Neural progenitor cell (in vitro differentiated cells): ENCODE data around the gene BATF2. TPM values are rescaled to one million over a fixed set of nuclear protein-coding genes. Genes with fewer than 3 reads are reported as not detected.

Experiments used
- DNase-seq: peaks from one replicate; pipeline ENCODE4 v3.0.0-alpha.2; 2016; ENCODE audit warnings: low spot score
- H2AFZ ChIP-seq: fragments of 200-600 bp; sonication (generic); replicated peaks from 2 replicates; pipeline ENCODE4 v1.6.1; 2016; ENCODE audit warnings: antibody characterized with exemption
- H3F3A ChIP-seq: fragments of 200-600 bp; sonication (generic); 2 replicates; pipeline ENCODE4 v1.6.1; 2016; ENCODE audit warnings: antibody characterized with exemption, low read depth
- H3K27ac ChIP-seq: fragments of 200-600 bp; sonication (generic); 2 replicates; pipeline ENCODE4 v1.5.1; 2016; ENCODE audit warnings: mild to moderate bottlenecking
- H3K27me3 ChIP-seq: fragments of 200-600 bp; sonication (generic); 2 replicates; pipeline ENCODE4 v1.6.1; 2016; ENCODE audit warnings: mild to moderate bottlenecking, moderate library complexity
- H3K36me3 ChIP-seq: fragments of 200-600 bp; sonication (generic); 2 replicates; pipeline ENCODE4 v1.5.1; 2016
- H3K4me1 ChIP-seq: fragments of 200-600 bp; sonication (generic); 2 replicates; pipeline ENCODE4 v1.6.1; 2016; ENCODE audit warnings: mixed run types
- H3K4me2 ChIP-seq: fragments of 200-600 bp; sonication (generic); 2 replicates; pipeline ENCODE4 v1.6.1; 2016
- H3K4me3 ChIP-seq: fragments of 200-600 bp; sonication (generic); 2 replicates; pipeline ENCODE4 v1.5.1; 2016
- H3K79me2 ChIP-seq: fragments of 200-600 bp; sonication (generic); 2 replicates; pipeline ENCODE4 v1.6.1; 2016; ENCODE audit warnings: low read depth
- H3K9ac ChIP-seq: fragments of 200-600 bp; sonication (generic); 2 replicates; pipeline ENCODE4 v1.6.1; 2016
- H3K9me3 ChIP-seq: fragments of 200-600 bp; sonication (generic); 2 replicates; pipeline ENCODE4 v1.5.1; 2016; ENCODE audit warnings: low read depth
- H4K20me1 ChIP-seq: fragments of 200-600 bp; sonication (generic); 2 replicates; pipeline ENCODE4 v1.6.1; 2016; ENCODE audit warnings: low read depth
- H3K27ac Mint-ChIP-seq: 3 replicates; pipeline ENCODE4 v1.8.0; 2021; ENCODE audit warnings: mixed read lengths
- H3K27me3 Mint-ChIP-seq: 2 replicates; pipeline ENCODE4 v1.8.0; 2022; ENCODE audit warnings: low read depth, mild to moderate bottlenecking, inconsistent platforms, moderate library complexity, mixed read lengths; ENCODE audit not compliant: insufficient read depth
- H3K36me3 Mint-ChIP-seq: 3 replicates; pipeline ENCODE4 v1.8.0; 2021; ENCODE audit warnings: mixed read lengths
- H3K4me1 Mint-ChIP-seq: 3 replicates; pipeline ENCODE4 v1.8.0; 2021; ENCODE audit warnings: mixed read lengths
- H3K4me3 Mint-ChIP-seq: 3 replicates; pipeline ENCODE4 v1.8.0; 2021; ENCODE audit warnings: mild to moderate bottlenecking, moderate library complexity, mixed read lengths
- H3K9me3 Mint-ChIP-seq: 3 replicates; pipeline ENCODE4 v1.8.0; 2020; ENCODE audit warnings: mixed read lengths
- CTCF ChIP-seq: fragments of 200-600 bp; sonication (generic); IDR thresholded peaks from 2 replicates; pipeline ENCODE4 v1.5.1; 2017; ENCODE audit warnings: antibody characterized with exemption, mild to moderate bottlenecking
- EZH2 ChIP-seq: fragments of 200-600 bp; sonication (generic); IDR thresholded peaks from 2 replicates; pipeline ENCODE4 v1.6.1; 2017; ENCODE audit warnings: antibody characterized with exemption, mild to moderate bottlenecking, moderate library complexity
- EZH2phosphoT487 ChIP-seq: fragments of 200-600 bp; sonication (generic); IDR thresholded peaks from 2 replicates; pipeline ENCODE4 v1.6.1; 2017; ENCODE audit warnings: antibody characterized with exemption
- total RNA-seq: library from RNA; depleted of rRNA; stranded (reverse); fragments of >200 nt; gene quantifications from 2 replicates; pipeline ENCODE4 v1.2.3, GENCODE V29; 2015; ENCODE audit warnings: low replicate concordance

The BATF2 gene
- total RNA-seq, 1 donor from 2014 or later = not detected

GRCh38 chr11:64999478-64999877, 2.7 kb upstream of the BATF2 start:
- H3K27ac ChIP-seq = no peak overlapping the region
- no peak overlapping the region for H3K9ac ChIP-seq
- no peak for DNase-seq
- Mint-ChIP-seq H3K4me3 (no peak overlapping the region), H3K27me3 (peaks cover 13% of the 10 kb centered on the region), H3K36me3 (no peaks in the 10 kb centered on the region), H3K4me1 (peaks cover 12% of the 10 kb centered on the region), H3K9me3 (no peaks in the 10 kb centered on the region), H3K27ac (no peak overlapping the region)
- H3K79me2 ChIP-seq = no peaks in the 10 kb centered on the region
- H3K9me3 ChIP-seq = no peaks in the 10 kb centered on the region
- TF ChIP-seq EZH2phosphoT487 = no peak
- no peak for TF ChIP-seq CTCF
- no peak for TF ChIP-seq EZH2
- H3K27me3 ChIP-seq = no peaks in the 10 kb centered on the region
- peaks cover 6% of the 10 kb centered on the region for H3F3A ChIP-seq
- H3K36me3 ChIP-seq = no peaks in the 10 kb centered on the region
- no peak overlapping the region for H3K4me3 ChIP-seq
- no peak overlapping the region for H2AFZ ChIP-seq
- no peaks in the 10 kb centered on the region for H3K4me1 ChIP-seq
- no peaks in the 10 kb centered on the region for H4K20me1 ChIP-seq
- no peak overlapping the region for H3K4me2 ChIP-seq

GRCh38 chr11:64998690-64999431, 2.1 kb upstream of the BATF2 start:
- Histone ChIP-seq H2AFZ (no peak overlapping the region), H3K36me3 (no peaks in the 10 kb centered on the region), H3F3A (peaks cover 6% of the 10 kb centered on the region), H3K4me3 (no peak overlapping the region), H3K79me2 (no peaks in the 10 kb centered on the region), H4K20me1 (no peaks in the 10 kb centered on the region), H3K27me3 (no peaks in the 10 kb centered on the region), H3K4me2 (no peak overlapping the region), H3K9me3 (no peaks in the 10 kb centered on the region), H3K27ac (no peak overlapping the region), H3K9ac (no peak overlapping the region), H3K4me1 (no peaks in the 10 kb centered on the region)
- Mint-ChIP-seq H3K36me3 (no peaks in the 10 kb centered on the region), H3K4me1 (peaks cover 12% of the 10 kb centered on the region), H3K9me3 (no peaks in the 10 kb centered on the region), H3K4me3 (no peak overlapping the region), H3K27ac (peak overlapping the region; percentile 37), H3K27me3 (peaks cover 13% of the 10 kb centered on the region)
- no peak for TF ChIP-seq CTCF
- TF ChIP-seq EZH2 = no peak
- TF ChIP-seq EZH2phosphoT487 = no peak
- DNase-seq = no peak

DNA sequence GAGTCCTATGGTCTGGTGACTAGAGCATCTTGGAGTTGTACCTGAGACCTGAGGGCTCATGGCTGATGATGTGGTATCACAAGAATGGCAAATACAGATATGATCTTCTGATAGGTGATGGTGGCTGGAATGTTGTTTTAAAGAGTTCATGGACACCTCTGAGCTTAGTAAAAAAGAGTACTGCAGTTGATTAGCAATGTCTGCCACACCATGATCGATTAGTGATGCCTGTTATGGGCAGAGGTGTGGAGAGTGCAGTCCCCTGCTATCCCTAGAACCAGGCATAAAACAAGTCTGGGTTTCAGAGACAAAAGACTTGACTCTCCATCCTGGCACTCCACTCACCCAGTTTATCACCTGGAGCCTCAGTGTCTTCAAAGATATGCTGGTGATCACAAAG, 1.4 kb upstream of the BATF2 start:
- peaks cover 12% of the 10 kb centered on the region for H3K4me1 Mint-ChIP-seq
- Histone ChIP-seq H3K79me2 (no peaks in the 10 kb centered on the region), H3K4me2 (no peak overlapping the region), H3K27me3 (no peaks in the 10 kb centered on the region), H2AFZ (no peak overlapping the region), H3F3A (peaks cover 6% of the 10 kb centered on the region), H3K4me3 (no peak overlapping the region), H3K36me3 (no peaks in the 10 kb centered on the region), H4K20me1 (no peaks in the 10 kb centered on the region), H3K9me3 (no peaks in the 10 kb centered on the region), H3K9ac (no peak overlapping the region), H3K4me1 (no peaks in the 10 kb centered on the region), H3K27ac (no peak overlapping the region)
- H3K4me3 Mint-ChIP-seq = no peak overlapping the region
- no peaks in the 10 kb centered on the region for H3K9me3 Mint-ChIP-seq
- TF ChIP-seq CTCF = no peak
- no peak for TF ChIP-seq EZH2phosphoT487
- no peak for TF ChIP-seq EZH2
- DNase-seq = no peak
- no peak overlapping the region for H3K27ac Mint-ChIP-seq
- H3K27me3 Mint-ChIP-seq = peaks cover 10% of the 10 kb centered on the region
- no peaks in the 10 kb centered on the region for H3K36me3 Mint-ChIP-seq
